Iris pigment epithelial cell (primary cell): ENCODE measurements around the gene DOK5.

Experiments
- DNase-seq: peaks from one replicate; pipeline ENCODE4 v3.0.0-alpha.2; 2011; ENCODE audit warnings: low read depth

The DOK5 gene

GRCh38 chr20:54515793-54516628, 40.6 kb downstream of the DOK5 start:
- no peak for DNase-seq

GRCh38 chr20:54517241-54517975, 42.0 kb downstream of the DOK5 start:
- no peak for DNase-seq

- DNase-seq = no peak
Observed at GRCh38 chr20:54524849-54525248, 49.5 kb downstream of the DOK5 start.

GRCh38 chr20:54525916-54526590, 50.7 kb downstream of the DOK5 start:
- DNase-seq = no peak

GRCh38 chr20:54526801-54527200, 51.4 kb downstream of the DOK5 start:
- DNase-seq = no peak

GRCh38 chr20:54532573-54532972, 57.2 kb downstream of the DOK5 start:
- DNase-seq = no peak

GRCh38 chr20:54534101-54534500, 58.7 kb downstream of the DOK5 start:
- no peak for DNase-seq

GRCh38 chr20:54535033-54535432, 59.6 kb downstream of the DOK5 start:
- DNase-seq = no peak

- no peak for DNase-seq
Observed at GRCh38 chr20:54535746-54536145, 60.4 kb downstream of the DOK5 start.

GRCh38 chr20:54539521-54540046, 64.2 kb downstream of the DOK5 start:
- DNase-seq = no peak

- no peak for DNase-seq
Observed at GRCh38 chr20:54543369-54543768, 68.0 kb downstream of the DOK5 start.

GRCh38 chr20:54545676-54546358, 70.4 kb downstream of the DOK5 start:
- DNase-seq = peak; percentile 7

- DNase-seq = no peak
Observed at GRCh38 chr20:54548849-54549248, 73.5 kb downstream of the DOK5 start.

- no peak for DNase-seq
Observed at GRCh38 chr20:54549658-54550326, 74.4 kb downstream of the DOK5 start.

- peak; percentile 11 for DNase-seq
Observed at GRCh38 chr20:54550776-54551396, 75.5 kb downstream of the DOK5 start.

- no peak for DNase-seq
Observed at GRCh38 chr20:54554006-54554405, 78.6 kb downstream of the DOK5 start.

- DNase-seq = no peak
Observed at GRCh38 chr20:54555150-54555549, 79.8 kb downstream of the DOK5 start.

GRCh38 chr20:54556406-54556805, 81.0 kb downstream of the DOK5 start:
- no peak for DNase-seq

- DNase-seq = peak; percentile 16
Observed at GRCh38 chr20:54557806-54558590, 82.6 kb downstream of the DOK5 start.

- no peak for DNase-seq
Observed at GRCh38 chr20:54559890-54560289, 84.5 kb downstream of the DOK5 start.
